NCI-H524 treated with DMSO at 0.1 percent for 48 hours (cell line): ENCODE results near the gene SLC7A1.

Source experiments
- DNase-seq: peaks from one replicate; lab custom pipeline; 2025; lab: John Stamatoyannopoulos, UW

The SLC7A1 gene

DNA sequence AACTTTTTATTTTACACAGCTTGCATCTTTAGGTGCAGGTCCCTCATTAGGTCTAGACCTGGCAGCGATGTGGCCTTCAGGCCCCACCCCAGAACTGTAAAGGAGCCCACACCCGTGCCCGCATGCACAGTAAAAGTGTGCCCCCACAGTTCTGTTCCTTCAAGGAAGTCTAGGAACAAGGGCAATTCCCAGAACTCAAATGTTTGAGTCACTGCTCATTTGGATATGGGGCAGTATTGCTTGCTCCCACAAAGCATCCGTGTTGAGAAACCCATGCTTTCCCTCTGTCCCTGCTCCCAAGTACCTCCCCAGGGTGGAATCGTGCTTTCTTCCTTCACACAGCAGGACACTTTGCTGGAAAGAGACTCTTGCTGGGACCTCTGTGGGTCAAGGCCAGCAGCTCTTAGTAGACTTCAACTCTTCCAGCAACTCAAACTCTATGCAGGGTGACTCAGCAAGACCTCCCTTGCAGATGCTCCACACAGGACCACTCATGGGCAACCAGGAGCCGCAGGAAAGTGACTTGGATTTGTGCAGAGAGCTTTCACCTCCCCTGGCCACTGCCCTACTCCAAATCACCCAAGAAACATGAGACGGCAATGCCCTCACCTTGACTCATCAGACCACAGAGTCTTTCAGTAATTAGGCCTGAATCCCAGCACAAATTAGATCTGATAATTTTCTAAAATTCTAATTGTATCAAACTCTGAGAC is 12.3 kb downstream of the SLC7A1 start:
- no peak for DNase-seq

DNA sequence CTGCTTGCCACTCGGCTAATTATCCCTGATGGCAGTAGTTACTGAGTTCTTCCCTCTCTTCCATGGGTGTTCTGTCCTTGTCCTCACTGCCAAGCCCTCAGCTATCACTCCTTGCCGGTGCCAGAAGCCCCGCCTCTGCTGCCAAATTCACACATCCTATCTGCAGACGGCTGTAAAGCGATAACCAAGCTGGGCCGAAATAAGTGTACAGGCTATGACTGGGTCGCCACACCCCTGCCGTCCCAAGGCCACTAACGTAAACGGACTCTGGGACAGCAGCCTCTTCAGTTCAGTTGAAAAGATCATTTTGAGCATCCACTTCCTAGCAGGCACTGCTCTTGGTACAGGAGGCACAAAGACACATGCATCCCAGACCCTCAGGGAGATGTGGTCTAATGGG is 13.3 kb downstream of the SLC7A1 start:
- DNase-seq: no peak

- DNase-seq: no peak
Measured at GRCh38 chr13:29581666-29582065, 13.8 kb downstream of the SLC7A1 start.

DNA sequence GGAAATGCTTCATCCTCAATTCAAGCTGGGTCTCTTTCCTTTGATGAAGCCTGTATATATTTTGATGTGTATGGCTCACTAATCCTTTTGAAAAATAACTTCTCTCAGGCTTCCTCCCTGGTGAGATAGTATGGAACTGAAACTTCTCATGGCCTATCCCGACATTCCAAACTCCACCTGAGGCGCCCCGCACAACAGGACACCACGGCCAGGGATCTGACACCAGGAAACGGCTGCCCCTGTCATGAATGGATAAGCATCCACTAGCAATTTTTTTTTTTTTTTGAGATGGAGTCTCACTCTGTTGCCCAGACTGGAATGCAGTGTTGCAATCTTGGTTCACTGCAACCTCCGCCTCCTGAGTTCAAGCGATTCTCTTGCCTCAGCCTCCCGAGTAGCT is 16.4 kb downstream of the SLC7A1 start:
- DNase-seq: no peak

DNA sequence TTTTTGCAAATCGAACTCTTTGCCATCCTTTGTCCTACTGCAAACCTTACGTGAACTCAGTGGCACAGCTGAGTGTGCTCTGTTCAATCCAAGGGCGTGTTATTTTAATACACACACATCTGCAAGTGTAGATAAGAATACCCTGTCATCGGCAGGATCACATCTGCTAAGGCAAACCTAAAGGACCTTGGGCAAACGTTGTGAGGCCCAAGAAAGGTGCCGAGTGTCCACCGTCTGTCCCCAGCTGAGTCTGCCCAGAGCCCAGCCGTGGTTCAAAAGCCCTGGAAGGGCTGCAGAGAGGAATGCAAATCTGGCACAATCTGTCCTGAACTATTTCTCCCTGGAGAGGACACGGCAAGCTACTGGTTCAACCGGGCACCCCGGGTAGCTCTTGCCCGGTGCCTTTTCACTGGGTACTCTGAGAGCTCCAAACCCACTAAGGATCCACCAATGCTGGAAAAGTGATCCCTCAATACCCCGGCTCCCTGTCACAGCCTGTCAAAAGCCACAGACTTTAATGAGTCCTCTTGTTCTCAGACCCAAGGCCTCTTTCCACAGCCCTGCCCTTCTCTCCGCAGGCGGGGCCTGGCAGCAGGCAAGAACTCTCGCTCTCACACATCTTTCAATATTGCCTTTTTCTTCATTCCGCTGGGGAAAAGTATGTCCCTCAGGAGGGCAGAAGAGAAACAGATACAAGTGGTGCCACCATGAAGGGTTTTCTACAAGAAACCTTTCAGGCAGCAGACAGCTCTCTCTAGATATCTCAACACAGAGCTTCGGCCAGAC is 17.0 kb downstream of the SLC7A1 start:
- no peak for DNase-seq

GRCh38 chr13:29577136-29578051 is 18.1 kb downstream of the SLC7A1 start:
- no peak for DNase-seq

DNA sequence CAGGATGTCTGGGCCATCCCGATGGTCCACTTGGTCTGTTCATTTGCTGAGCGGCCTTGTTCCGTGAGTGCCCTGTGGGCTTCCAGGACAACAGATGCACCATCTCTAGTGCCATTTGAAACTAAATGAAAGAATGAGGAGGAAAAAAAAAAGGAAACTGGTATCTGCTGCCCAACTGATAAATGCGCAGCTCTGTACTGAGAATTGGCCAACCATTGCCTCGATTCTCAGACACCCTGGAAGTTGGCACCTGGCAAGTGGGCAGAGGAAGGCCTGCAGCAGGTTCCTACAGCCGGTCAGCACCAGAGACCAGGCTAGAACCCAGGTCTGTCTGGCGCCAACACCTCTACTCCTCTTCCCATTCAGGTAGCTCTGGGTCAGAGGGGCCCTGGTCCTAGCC is 18.9 kb downstream of the SLC7A1 start:
- no peak for DNase-seq

GRCh38 chr13:29575098-29575497 is 20.4 kb downstream of the SLC7A1 start:
- no peak for DNase-seq

GRCh38 chr13:29573190-29573589 is 22.3 kb downstream of the SLC7A1 start:
- no peak for DNase-seq

GRCh38 chr13:29572575-29572974 is 22.9 kb downstream of the SLC7A1 start:
- DNase-seq: no peak

DNA sequence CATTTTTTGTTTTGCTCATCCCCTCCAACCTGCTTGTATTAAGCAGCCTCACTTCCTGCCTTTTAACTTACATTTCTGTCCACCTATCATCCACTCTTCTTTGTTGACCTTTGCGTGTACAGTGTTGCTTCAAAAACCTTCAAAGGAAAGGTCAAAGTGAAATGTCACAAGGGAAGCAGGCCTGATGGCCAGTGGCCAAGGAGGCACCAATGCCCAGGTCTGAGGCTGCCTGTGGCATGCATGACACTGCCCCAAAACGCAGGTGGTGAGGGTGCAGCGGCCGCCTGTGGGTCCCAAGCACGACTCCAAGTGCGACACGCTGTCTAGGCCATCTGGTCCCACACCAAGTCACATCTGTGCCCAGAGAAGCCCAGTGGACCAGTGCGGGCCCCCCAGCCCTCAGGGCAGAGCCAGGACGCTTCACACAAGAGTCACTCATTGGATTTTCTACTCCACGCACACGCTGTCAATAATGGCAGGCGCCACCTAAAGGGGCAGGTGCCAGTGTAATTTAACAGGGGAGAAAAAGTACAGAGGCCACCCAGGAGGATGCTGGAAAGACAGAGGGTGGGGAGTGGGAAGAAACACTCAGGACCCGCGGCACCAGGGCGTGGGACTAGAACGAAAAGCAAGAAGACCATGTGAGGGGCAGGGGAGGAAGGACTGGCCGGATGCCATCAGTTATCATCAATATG is 23.5 kb downstream of the SLC7A1 start:
- no peak for DNase-seq

DNA sequence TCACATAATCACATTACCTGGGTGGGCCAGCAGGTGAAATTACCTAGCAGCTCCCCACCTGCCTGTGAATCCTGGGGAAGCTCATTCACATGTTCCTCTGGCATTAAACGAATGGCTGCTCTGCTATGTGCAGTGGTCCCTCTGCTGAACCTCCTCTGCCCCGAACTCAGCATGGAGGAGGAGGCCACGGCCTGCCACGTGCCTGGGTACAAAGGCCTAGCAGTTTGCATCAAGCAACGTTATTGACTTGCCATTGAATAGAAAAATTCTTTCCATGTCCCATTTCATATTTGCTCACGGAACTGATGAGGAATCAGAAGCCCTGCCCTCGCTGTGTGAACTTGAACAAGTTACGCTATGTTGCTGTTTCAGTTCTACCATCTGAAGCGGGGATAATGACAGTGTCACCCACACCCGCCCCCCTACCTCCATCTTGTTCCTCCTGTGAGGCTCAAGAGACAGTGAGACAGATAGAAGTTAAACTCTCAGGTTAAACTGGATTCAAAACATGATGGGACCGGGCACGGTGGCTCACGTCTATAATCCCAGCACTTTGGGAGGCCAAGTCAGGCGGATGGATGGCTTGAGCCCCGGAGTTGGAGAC is 25.3 kb downstream of the SLC7A1 start:
- no peak for DNase-seq

DNA sequence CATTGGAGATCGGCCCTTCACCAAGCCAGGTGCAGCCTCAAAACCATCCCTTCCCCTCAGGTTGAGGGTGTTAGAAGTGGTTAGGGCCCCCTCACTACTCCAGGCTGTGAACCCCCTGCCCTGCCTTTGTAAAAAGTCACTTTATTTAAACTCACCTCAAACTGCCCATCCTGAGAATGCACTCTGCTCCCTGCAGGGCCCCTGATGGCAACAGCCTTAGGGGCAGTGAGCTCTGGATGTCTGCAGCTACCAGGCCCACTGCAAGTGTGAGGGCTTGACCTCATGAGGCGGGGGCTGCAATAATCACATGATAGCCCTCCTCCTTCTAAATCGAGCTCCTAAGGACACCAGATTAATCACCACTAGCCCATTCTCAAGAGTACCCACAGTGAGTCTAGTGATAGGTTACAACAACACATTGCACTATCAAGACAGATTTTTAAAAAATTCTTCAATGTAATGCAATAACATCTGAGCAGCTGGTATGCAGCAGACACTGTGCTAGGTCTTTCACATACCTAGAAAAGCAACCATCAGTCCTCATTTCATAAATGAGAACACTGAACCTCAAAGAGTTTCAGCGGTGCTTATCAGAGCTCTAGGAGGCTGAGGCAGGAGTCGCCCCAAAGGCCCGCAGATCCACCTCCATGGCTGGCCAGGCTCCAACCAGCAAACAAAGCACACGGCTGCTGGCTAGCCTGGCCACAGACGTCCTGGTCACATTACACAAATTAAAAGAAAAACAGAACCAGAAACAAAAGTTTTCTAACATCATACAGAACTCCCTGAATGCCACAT is 26.0 kb downstream of the SLC7A1 start:
- DNase-seq: no peak

DNA sequence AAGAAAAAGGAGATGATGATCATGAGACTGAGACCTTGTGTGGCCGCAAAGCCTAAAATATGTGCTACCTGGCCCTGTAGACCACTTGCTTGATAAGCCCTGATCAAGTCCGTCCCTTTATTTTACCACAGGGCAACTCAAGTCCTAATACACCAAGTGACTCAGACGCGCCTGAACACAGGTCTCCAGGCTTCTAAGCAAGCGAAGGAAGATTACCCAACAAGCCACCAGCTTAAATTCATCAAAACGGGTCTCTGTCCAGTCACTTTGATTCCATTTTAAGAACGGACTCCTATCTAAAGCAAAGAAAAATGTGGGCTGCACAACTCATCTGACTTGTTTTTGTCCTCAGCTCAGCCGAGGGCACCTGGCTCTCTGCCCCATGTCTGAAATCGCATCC is 26.8 kb downstream of the SLC7A1 start:
- no peak for DNase-seq

GRCh38 chr13:29567411-29567810 is 28.1 kb downstream of the SLC7A1 start:
- no peak for DNase-seq

- DNase-seq: no peak
Measured at GRCh38 chr13:29566206-29566605, 29.3 kb downstream of the SLC7A1 start.

DNA sequence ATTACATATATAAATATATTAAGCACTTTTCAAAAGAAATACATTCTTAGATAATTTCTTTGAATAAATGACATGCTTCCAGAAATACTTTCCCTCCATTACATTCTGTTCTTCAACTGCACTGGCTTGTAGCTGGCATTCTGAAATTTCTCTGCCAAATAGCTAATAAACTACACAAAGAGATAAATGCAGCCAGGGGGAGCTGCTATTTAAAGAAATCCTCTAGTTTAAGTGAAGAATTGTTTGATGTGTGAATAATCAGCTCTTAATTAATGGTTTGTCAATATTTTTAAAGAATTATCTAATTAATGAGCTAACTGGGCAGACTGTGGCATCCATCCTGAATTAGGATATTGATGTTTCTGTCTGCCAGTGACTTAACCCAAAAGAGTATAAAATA is 30.7 kb downstream of the SLC7A1 start:
- DNase-seq: no peak

- DNase-seq: no peak
Measured at GRCh38 chr13:29564373-29564772, 31.1 kb downstream of the SLC7A1 start.

GRCh38 chr13:29563941-29564340 is 31.5 kb downstream of the SLC7A1 start:
- DNase-seq: no peak

- DNase-seq: no peak
Measured at GRCh38 chr13:29562786-29563438, 32.6 kb downstream of the SLC7A1 start.
